ENCODE measurements around the gene FNBP1L. TPM values are rescaled to one million over a fixed set of nuclear protein-coding genes. Genes with fewer than 3 reads are reported as not detected.

The FNBP1L gene
- total RNA-seq, 1 donor from 2014 or later, result 107 TPM

DNA sequence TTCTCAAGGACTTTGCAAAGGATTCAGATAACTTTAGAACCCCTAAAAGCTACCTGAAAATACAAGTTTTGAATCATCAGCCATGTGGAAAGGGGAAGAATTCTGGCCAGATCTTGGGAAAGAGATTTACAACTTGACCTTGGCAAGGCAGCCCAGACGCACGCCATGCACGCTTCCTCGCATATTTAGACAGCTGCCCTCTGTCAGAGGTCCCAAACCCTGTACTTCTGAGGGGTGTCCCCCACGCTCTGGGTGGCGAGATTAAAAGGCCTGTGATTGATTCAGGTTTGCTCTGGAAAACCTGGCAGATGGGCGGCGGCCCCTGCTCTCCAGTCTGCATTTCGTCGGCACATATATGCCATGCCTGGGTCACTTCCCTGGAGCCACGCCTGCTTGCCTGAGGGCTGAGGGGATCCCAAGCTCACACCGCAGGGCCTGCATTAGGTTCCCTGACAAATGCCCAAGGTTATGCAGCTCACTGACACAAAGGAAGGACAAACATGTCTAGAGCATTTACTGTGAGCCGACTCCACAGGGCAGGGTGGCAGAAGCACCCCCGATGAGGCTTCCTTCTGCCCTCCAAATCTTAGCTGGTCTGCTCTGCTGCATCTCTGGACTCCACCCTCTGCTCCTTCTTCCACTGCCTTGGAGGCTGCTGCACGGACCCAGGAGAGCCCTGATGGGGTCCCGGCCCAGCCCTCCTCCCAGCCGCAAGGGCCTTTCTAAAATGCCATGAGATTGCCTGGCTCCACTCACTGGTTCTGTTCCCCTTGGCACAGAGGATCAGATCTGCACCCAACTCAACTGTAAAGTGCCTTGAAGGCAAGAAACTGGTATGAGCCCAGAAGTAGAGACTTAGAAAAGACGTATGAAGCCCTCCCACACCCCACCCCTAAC is 129.9 kb downstream of the FNBP1L start:
- no peak for DNase-seq (ENCODE audit: low spot score)
- Mint-ChIP-seq H3K36me3 (ENCODE audit: low read depth, unreplicated experiment) (peaks cover 21% of the 10 kb centered on the region), H3K27ac (ENCODE audit: unreplicated experiment) (peak overlapping the region; percentile 24), H3K27me3 (ENCODE audit: unreplicated experiment) (peaks cover 10% of the 10 kb centered on the region), H3K4me1 (ENCODE audit: unreplicated experiment) (peaks cover 7% of the 10 kb centered on the region), H3K4me3 (ENCODE audit: unreplicated experiment) (peak overlapping the region; percentile 24), H3K9me3 (ENCODE audit: unreplicated experiment) (no peaks in the 10 kb centered on the region)
- TF ChIP-seq, protein P1, sequence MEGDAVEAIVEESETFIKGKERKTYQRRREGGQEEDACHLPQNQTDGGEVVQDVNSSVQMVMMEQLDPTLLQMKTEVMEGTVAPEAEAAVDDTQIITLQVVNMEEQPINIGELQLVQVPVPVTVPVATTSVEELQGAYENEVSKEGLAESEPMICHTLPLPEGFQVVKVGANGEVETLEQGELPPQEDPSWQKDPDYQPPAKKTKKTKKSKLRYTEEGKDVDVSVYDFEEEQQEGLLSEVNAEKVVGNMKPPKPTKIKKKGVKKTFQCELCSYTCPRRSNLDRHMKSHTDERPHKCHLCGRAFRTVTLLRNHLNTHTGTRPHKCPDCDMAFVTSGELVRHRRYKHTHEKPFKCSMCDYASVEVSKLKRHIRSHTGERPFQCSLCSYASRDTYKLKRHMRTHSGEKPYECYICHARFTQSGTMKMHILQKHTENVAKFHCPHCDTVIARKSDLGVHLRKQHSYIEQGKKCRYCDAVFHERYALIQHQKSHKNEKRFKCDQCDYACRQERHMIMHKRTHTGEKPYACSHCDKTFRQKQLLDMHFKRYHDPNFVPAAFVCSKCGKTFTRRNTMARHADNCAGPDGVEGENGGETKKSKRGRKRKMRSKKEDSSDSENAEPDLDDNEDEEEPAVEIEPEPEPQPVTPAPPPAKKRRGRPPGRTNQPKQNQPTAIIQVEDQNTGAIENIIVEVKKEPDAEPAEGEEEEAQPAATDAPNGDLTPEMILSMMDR (IDR thresholded peaks at IDR 0.05; ENCODE audit: unreplicated experiment), result no peak

DNA sequence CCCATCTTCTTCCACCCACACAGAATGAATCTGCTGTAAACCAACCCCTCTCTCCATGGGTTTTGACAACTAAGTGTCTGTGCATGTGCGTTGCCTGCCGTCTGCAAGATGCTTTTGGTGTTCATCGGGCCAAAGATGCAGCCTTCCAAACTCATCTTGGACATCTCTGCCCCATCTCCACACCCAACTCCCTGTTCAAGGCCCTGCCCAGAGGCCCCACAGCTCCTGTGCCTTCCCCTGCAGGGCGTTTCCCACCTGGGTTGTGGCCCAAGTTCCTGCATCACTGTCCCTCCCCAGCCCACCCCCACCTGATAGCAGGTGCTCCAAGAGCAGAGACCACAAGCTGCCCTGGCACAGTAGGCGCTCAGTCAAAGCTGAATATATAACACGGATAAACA is 130.5 kb downstream of the FNBP1L start:
- DNase-seq (ENCODE audit: low spot score), result no peak
- no peaks in the 10 kb centered on the region for H3K9me3 Mint-ChIP-seq (ENCODE audit: unreplicated experiment)
- TF ChIP-seq, protein P1 (IDR thresholded peaks at IDR 0.05; ENCODE audit: unreplicated experiment), result no peak
- H3K4me1 Mint-ChIP-seq (ENCODE audit: unreplicated experiment), result peaks cover 4% of the 10 kb centered on the region
- H3K27me3 Mint-ChIP-seq (ENCODE audit: unreplicated experiment), result peaks cover 10% of the 10 kb centered on the region
- no peak overlapping the region for H3K27ac Mint-ChIP-seq (ENCODE audit: unreplicated experiment)
- peak overlapping the region; percentile 24 for H3K4me3 Mint-ChIP-seq (ENCODE audit: unreplicated experiment)
- H3K36me3 Mint-ChIP-seq (ENCODE audit: low read depth, unreplicated experiment), result peaks cover 23% of the 10 kb centered on the region

DNA sequence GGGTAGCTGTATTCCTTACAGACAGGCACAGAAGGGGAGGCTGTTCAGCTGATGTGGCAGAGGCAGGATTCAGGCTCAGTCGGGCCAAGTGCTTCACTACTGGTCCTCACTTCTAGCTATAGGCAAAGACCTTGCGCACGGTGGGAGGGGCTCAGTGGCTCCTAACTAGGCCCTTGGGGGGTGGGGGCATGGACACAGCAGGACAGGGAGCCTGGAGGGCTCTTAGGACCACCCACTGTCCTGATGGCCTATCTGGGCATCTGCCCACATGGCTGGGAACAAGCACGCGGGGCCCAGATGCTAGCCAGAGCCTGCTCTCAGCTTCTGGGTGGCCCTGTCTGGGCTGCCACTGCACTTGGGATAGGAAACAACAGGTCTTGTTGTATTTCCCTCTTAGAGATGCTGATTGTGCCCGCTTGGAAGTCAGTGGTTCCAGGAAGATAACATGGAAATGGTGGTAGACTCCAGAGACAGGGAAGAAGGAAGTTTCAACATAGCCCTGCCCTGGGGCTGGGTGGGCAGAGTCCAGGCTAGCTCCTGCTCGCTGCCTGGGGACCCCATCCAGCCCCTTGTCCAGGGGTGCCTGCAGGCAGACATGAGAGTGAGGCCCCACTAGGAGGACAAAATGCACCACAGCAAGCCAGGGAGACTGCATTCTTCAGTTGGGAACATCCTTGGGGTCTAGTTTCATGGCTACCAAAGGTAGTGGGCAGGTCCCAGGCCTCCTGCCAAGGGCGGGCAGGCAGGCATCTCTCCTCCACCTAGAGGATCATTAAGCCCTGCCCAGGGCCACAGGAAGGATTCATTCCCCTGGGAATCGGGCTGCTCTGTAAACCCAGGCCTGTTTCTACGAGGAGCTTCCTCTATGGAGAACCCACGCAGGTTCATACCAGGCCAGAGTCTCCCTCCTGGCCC is 131.2 kb downstream of the FNBP1L start:
- H3K4me3 Mint-ChIP-seq (ENCODE audit: unreplicated experiment), result no peak overlapping the region
- peaks cover 3% of the 10 kb centered on the region for H3K4me1 Mint-ChIP-seq (ENCODE audit: unreplicated experiment)
- H3K27ac Mint-ChIP-seq (ENCODE audit: unreplicated experiment), result peak overlapping the region; percentile 81
- TF ChIP-seq, protein P1 (IDR thresholded peaks at IDR 0.05; ENCODE audit: unreplicated experiment), result no peak
- H3K27me3 Mint-ChIP-seq (ENCODE audit: unreplicated experiment), result peaks cover 10% of the 10 kb centered on the region
- DNase-seq (ENCODE audit: low spot score), result no peak
- no peaks in the 10 kb centered on the region for H3K9me3 Mint-ChIP-seq (ENCODE audit: unreplicated experiment)
- peaks cover 23% of the 10 kb centered on the region for H3K36me3 Mint-ChIP-seq (ENCODE audit: low read depth, unreplicated experiment)

DNA sequence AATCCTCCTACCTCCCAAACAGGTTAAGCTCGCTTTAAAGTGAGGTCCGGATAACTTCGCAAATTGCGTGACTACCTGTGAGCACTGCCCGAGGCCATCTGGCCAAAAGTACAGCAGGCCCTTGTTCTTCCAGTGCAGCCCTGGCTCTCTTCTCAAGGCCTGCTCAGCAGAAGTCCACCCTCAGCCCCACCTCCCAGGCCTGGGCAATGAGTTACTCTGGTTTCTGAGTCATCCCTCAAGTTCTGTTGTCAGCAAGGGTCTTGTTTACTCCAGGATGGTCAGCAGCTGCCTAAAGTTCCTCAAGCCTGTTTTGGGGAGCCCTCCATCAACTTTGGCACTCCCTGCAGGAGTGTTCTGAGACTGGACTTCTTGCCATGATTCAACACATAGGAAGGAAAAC is 132.0 kb downstream of the FNBP1L start:
- peaks cover 20% of the 10 kb centered on the region for H3K36me3 Mint-ChIP-seq (ENCODE audit: low read depth, unreplicated experiment)
- peaks cover 3% of the 10 kb centered on the region for H3K4me1 Mint-ChIP-seq (ENCODE audit: unreplicated experiment)
- H3K4me3 Mint-ChIP-seq (ENCODE audit: unreplicated experiment), result no peak overlapping the region
- DNase-seq (ENCODE audit: low spot score), result no peak
- H3K27me3 Mint-ChIP-seq (ENCODE audit: unreplicated experiment), result peaks cover 10% of the 10 kb centered on the region
- H3K9me3 Mint-ChIP-seq (ENCODE audit: unreplicated experiment), result no peaks in the 10 kb centered on the region
- TF ChIP-seq, protein P1 (IDR thresholded peaks at IDR 0.05; ENCODE audit: unreplicated experiment), result no peak
- H3K27ac Mint-ChIP-seq (ENCODE audit: unreplicated experiment), result peak overlapping the region; percentile 30

Data from endothelial cell (in vitro differentiated cells).